ENCODE data around the gene TAF1D. TPM values are rescaled to one million over a fixed set of nuclear protein-coding genes. Genes with fewer than 3 reads are reported as not detected.

TAF1D gene
- total RNA-seq, 1 donor from 2014 or later: 148 TPM

GRCh38 chr11:93757924-93758865 lies 16.9 kb upstream of the TAF1D start:
- DNase-seq (ENCODE audit: extremely low spot score in 2 of 2): no peak
- H3K4me1 ChIP-seq: no peaks in the 10 kb centered on the region
- H3K4me3 ChIP-seq: no peak overlapping the region
- intact Hi-C loops (cut with DNase I): no loop called here
- no peak overlapping the region for H3K27ac ChIP-seq
- H3K27me3 ChIP-seq: no peaks in the 10 kb centered on the region
- H3K36me3 ChIP-seq: peaks cover 0 to 67% of the 10 kb centered on the region in 2 donors
- no peaks in the 10 kb centered on the region for H3K9me3 ChIP-seq
- TF ChIP-seq CTCF (IDR thresholded peaks at IDR 0.05): no peak
- no peak for TF ChIP-seq POLR2A (IDR thresholded peaks at IDR 0.05)
- no peak for TF ChIP-seq POLR2AphosphoS5 (IDR thresholded peaks at IDR 0.05; ENCODE audit: insufficient read depth in 1 of 2, low read depth in 1 of 2)

- Histone ChIP-seq H3K9me3 (no peaks in the 10 kb centered on the region), H3K36me3 (peaks cover 0 to 65% of the 10 kb centered on the region in 2 donors), H3K4me1 (no peaks in the 10 kb centered on the region), H3K27ac (no peak overlapping the region), H3K4me3 (no peak overlapping the region), H3K27me3 (no peaks in the 10 kb centered on the region)
- DNase-seq (ENCODE audit: extremely low spot score in 2 of 2): no peak
- TF ChIP-seq CTCF (IDR thresholded peaks at IDR 0.05) (no peak), POLR2AphosphoS5 (IDR thresholded peaks at IDR 0.05; ENCODE audit: insufficient read depth in 1 of 2, low read depth in 1 of 2) (no peak), POLR2A (IDR thresholded peaks at IDR 0.05) (no peak)
- intact Hi-C loops (cut with DNase I): no loop called here
Measured at GRCh38 chr11:93757301-93757700, 16.0 kb upstream of the TAF1D start.

- no peak for DNase-seq (ENCODE audit: extremely low spot score in 2 of 2)
- Histone ChIP-seq H3K4me3 (no peak overlapping the region), H3K9me3 (no peaks in the 10 kb centered on the region), H3K27me3 (no peaks in the 10 kb centered on the region), H3K27ac (no peak overlapping the region), H3K4me1 (no peaks in the 10 kb centered on the region), H3K36me3 (peaks cover 0 to 60% of the 10 kb centered on the region in 2 donors)
- TF ChIP-seq CTCF (IDR thresholded peaks at IDR 0.05) (no peak), POLR2AphosphoS5 (IDR thresholded peaks at IDR 0.05; ENCODE audit: insufficient read depth in 1 of 2, low read depth in 1 of 2) (no peak), POLR2A (IDR thresholded peaks at IDR 0.05) (no peak)
- intact Hi-C loops (cut with DNase I): no loop called here
Measured at GRCh38 chr11:93756748-93757147, 15.5 kb upstream of the TAF1D start.

- no peaks in the 10 kb centered on the region for H3K9me3 ChIP-seq
- intact Hi-C loops (cut with DNase I): no loop called here
- no peaks in the 10 kb centered on the region for H3K27me3 ChIP-seq
- no peaks in the 10 kb centered on the region for H3K4me1 ChIP-seq
- TF ChIP-seq POLR2A (IDR thresholded peaks at IDR 0.05): no peak
- no peak for TF ChIP-seq POLR2AphosphoS5 (IDR thresholded peaks at IDR 0.05; ENCODE audit: insufficient read depth in 1 of 2, low read depth in 1 of 2)
- no peak for TF ChIP-seq CTCF (IDR thresholded peaks at IDR 0.05)
- H3K4me3 ChIP-seq: no peak overlapping the region
- H3K27ac ChIP-seq: no peak overlapping the region
- H3K36me3 ChIP-seq: peaks cover 0 to 32% of the 10 kb centered on the region in 2 donors
- no peak for DNase-seq (ENCODE audit: extremely low spot score in 2 of 2)
Measured at GRCh38 chr11:93753241-93753640, 11.9 kb upstream of the TAF1D start.

GRCh38 chr11:93751001-93751400 lies 9.7 kb upstream of the TAF1D start:
- no peaks in the 10 kb centered on the region for H3K27me3 ChIP-seq
- H3K27ac ChIP-seq: no peak overlapping the region
- intact Hi-C loops (cut with DNase I): no loop called here
- TF ChIP-seq CTCF (IDR thresholded peaks at IDR 0.05) (no peak), POLR2A (IDR thresholded peaks at IDR 0.05) (no peak), POLR2AphosphoS5 (IDR thresholded peaks at IDR 0.05; ENCODE audit: insufficient read depth in 1 of 2, low read depth in 1 of 2) (no peak)
- H3K36me3 ChIP-seq: peaks cover 0 to 12% of the 10 kb centered on the region in 2 donors
- DNase-seq (ENCODE audit: extremely low spot score in 2 of 2): no peak
- no peaks in the 10 kb centered on the region for H3K4me1 ChIP-seq
- H3K4me3 ChIP-seq: no peak overlapping the region
- no peaks in the 10 kb centered on the region for H3K9me3 ChIP-seq
